HCT116 (cell line): ENCODE measurements around the gene ASIC1. TPM values are rescaled to one million over a fixed set of nuclear protein-coding genes. Genes with fewer than 3 reads are reported as not detected.

Source experiments
- ATAC-seq: fragments of 200-7000 bp; cut with Tn5 transposase; 2 replicates; pipeline ENCODE4 v1.9.1; 2020; ENCODE audit warnings: mild to moderate bottlenecking, moderate library complexity
- BruUV-seq: library from RNA; stranded (reverse); fragments of 400-500 nt; replicated peaks from 2 replicates; lab custom pipeline; 2021; lab: Mats Ljungman, UMichigan
- CTCF ChIA-PET: fragments of 300-600 bp; sonication (Branson Sonifier 250); formaldehyde crosslinking; loops from one replicate; lab custom pipeline; 2021; ENCODE audit warnings: antibody characterized with exemption; lab: Charles Lee
- POLR2A ChIA-PET: fragments of 300-600, 350-600 bp; sonication (Branson Sonifier 250); formaldehyde crosslinking; loops from one replicate; lab custom pipeline; 2021; ENCODE audit warnings: antibody characterized with exemption; lab: Charles Lee
- RAD21 ChIA-PET, 2 experiments: fragments of 300-600 bp; sonication (Branson Sonifier 250); formaldehyde crosslinking; loops; one replicate each; lab custom pipeline; 2023; ENCODE audit warnings: low total read pairs in 2 of 2; ENCODE audit not compliant: uncharacterized antibody in 2 of 2, unreplicated experiment in 2 of 2, low non-redundant PET in 1 of 2; lab: Charles Lee
- DNase-seq: peaks from one replicate; pipeline ENCODE4 v3.0.0-alpha.2; 2010; ENCODE audit warnings: low read depth, low spot score
- H2AFZ ChIP-seq: fragments of 200-600 bp; shearing (Covaris generic), sonication (generic); 2 replicates; pipeline ENCODE4 v1.6.1; 2017; ENCODE audit warnings: low read depth, mixed run types, mixed read lengths, antibody characterized with exemption, low read length; ENCODE audit not compliant: poor library complexity, severe bottlenecking
- H3K27ac ChIP-seq: 2 replicates; pipeline ENCODE4 v1.5.1; 2012; ENCODE audit warnings: low read depth, low read length
- H3K27me3 ChIP-seq: fragments of 200-600 bp; sonication (generic); 2 replicates; pipeline ENCODE4 v1.6.1; 2016; ENCODE audit warnings: mixed run types, low read length, mixed read lengths; ENCODE audit not compliant: insufficient read depth
- H3K36me3 ChIP-seq, 2 experiments: fragments of 200-500 bp in 1 of 2; fragments of 200-600 bp in 1 of 2; sonication (Bioruptor generic) in 1 of 2; sonication (generic) in 1 of 2; 2 replicates each; pipeline versions ENCODE4 v1.5.1 to v1.6.1; 2014 to 2016; ENCODE audit warnings: low read length in 2 of 2, inconsistent platforms in 1 of 2, mixed read lengths in 1 of 2, mixed run types in 1 of 2; ENCODE audit not compliant: insufficient read depth in 2 of 2, control insufficient read depth in 1 of 2
- H3K4me1 ChIP-seq, 2 experiments: fragments of 200-600 bp in 1 of 2; sonication (generic) in 1 of 2; 2 replicates each; pipeline versions ENCODE4 v1.5.1 to v1.6.1; 2012 to 2017; ENCODE audit warnings: low read length in 2 of 2, inconsistent platforms in 1 of 2, mild to moderate bottlenecking in 1 of 2, mixed read lengths in 1 of 2, mixed run types in 1 of 2, moderate library complexity in 1 of 2; ENCODE audit not compliant: insufficient read depth in 2 of 2, control insufficient read depth in 1 of 2
- H3K4me2 ChIP-seq: fragments of 200-600 bp; sonication (generic); 2 replicates; pipeline ENCODE4 v1.6.1; 2017; ENCODE audit warnings: mixed run types, low read length, mixed read lengths
- H3K4me3 ChIP-seq, 2 experiments: fragments of 200-600 bp in 1 of 2; sonication (generic) in 1 of 2; replicated peaks in 1 of 2; 2 replicates each; pipeline ENCODE4 v1.5.1; 2011 to 2016; ENCODE audit warnings: low read length in 2 of 2, control low read depth in 1 of 2, low read depth in 1 of 2, mild to moderate bottlenecking in 1 of 2, mixed read lengths in 1 of 2, mixed run types in 1 of 2
- H3K79me2 ChIP-seq: fragments of 200-600 bp; sonication (generic); 2 replicates; pipeline ENCODE4 v1.6.1; 2017; ENCODE audit warnings: mild to moderate bottlenecking, mixed run types, low read length, moderate library complexity, mixed read lengths; ENCODE audit not compliant: insufficient read depth
- H3K9ac ChIP-seq: fragments of 200-600 bp; sonication (generic); 2 replicates; pipeline ENCODE4 v1.6.1; 2016; ENCODE audit warnings: low read length, mixed read lengths
- H3K9me2 ChIP-seq: fragments of 200-600 bp; sonication (generic), shearing (Covaris generic); 2 replicates; pipeline ENCODE4 v1.6.1; 2017; ENCODE audit warnings: mixed run types, mild to moderate bottlenecking, moderate library complexity; ENCODE audit not compliant: insufficient read depth
- H3K9me3 ChIP-seq, 2 experiments: fragments of 200-500 bp in 1 of 2; fragments of 200-600 bp in 1 of 2; sonication (Bioruptor generic) in 1 of 2; sonication (generic) in 1 of 2; 2 replicates each; pipeline ENCODE4 v1.6.1; 2014 to 2017; ENCODE audit warnings: low read length in 2 of 2, mixed read lengths in 2 of 2, inconsistent platforms in 1 of 2, low read depth in 1 of 2, mild to moderate bottlenecking in 1 of 2, mixed run types in 1 of 2, moderate library complexity in 1 of 2; ENCODE audit not compliant: control insufficient read depth in 1 of 2, insufficient read depth in 1 of 2
- H4K20me1 ChIP-seq: fragments of 200-600 bp; sonication (generic), shearing (Covaris generic); 2 replicates; pipeline ENCODE4 v1.6.1; 2017; ENCODE audit warnings: mixed run types, mild to moderate bottlenecking, moderate library complexity; ENCODE audit not compliant: insufficient read depth
- ATF3 ChIP-seq: IDR thresholded peaks from 2 replicates; pipeline ENCODE4 v1.6.1; 2012
- CTCF ChIP-seq, 3 experiments: fragments of 200-600 bp in 1 of 3; sonication (generic) in 1 of 3; IDR thresholded peaks in 2 of 3; conservative IDR thresholded peaks in 1 of 3; 2 replicates each; pipeline ENCODE4 v1.5.1; 2012 to 2017; ENCODE audit warnings: low read depth in 2 of 3, low read length in 2 of 3, antibody characterized with exemption in 1 of 3, borderline replicate concordance in 1 of 3, control low read depth in 1 of 3, mild to moderate bottlenecking in 1 of 3, mixed read lengths in 1 of 3, mixed run types in 1 of 3, moderate library complexity in 1 of 3; ENCODE audit not compliant: insufficient read depth in 1 of 3
- EGR1 ChIP-seq: IDR thresholded peaks from 2 replicates; pipeline ENCODE4 v1.6.1; 2012; ENCODE audit warnings: low read depth
- ELF1 ChIP-seq: IDR thresholded peaks from 2 replicates; pipeline ENCODE4 v1.6.1; 2012; ENCODE audit warnings: low read depth, borderline replicate concordance
- EZH2phosphoT487 ChIP-seq: fragments of 200-600 bp; IDR thresholded peaks from 2 replicates; pipeline ENCODE4 v1.6.1; 2018; ENCODE audit warnings: antibody characterized with exemption, borderline replicate concordance
- JUND ChIP-seq: IDR thresholded peaks from 2 replicates; pipeline ENCODE4 v1.6.1; 2012
- RAD21 ChIP-seq: IDR thresholded peaks from 2 replicates; pipeline ENCODE4 v1.6.1; 2012; ENCODE audit warnings: low read depth, mild to moderate bottlenecking
- SRF ChIP-seq: IDR thresholded peaks from 2 replicates; pipeline ENCODE4 v1.6.1; 2012; ENCODE audit warnings: low read depth
- intact Hi-C: fragments of 100-400 bp; cut with micrococcal nuclease; formaldehyde crosslinking; loops from 2 replicates; pipeline ENCODE4 v1.10.0; 2022
- total RNA-seq: library from RNA; stranded (reverse); gene quantifications from one replicate; pipeline ENCODE4 v1.2.1, GENCODE V29; 2021; ENCODE audit not compliant: unreplicated experiment

The ASIC1 gene
- total RNA-seq, 1 experiment from 2014 or later: 28.9 TPM

- Histone ChIP-seq H3K4me3 (no peak overlapping the region), H3K79me2 (no peaks in the 10 kb centered on the region; the same call in 1 of the 2 replicates), H3K9me3 (no peaks in the 10 kb centered on the region), H3K9me2 (no peaks in the 10 kb centered on the region), H3K9ac (no peak overlapping the region), H2AFZ (no peak overlapping the region), H3K27ac (no peak overlapping the region), H3K36me3 (peaks cover 36 to 37% of the 10 kb centered on the region in 2 experiments), H3K4me1 (peaks cover 10 to 13% of the 10 kb centered on the region in 2 experiments), H3K27me3 (no peaks in the 10 kb centered on the region), H3K4me2 (no peak overlapping the region), H4K20me1 (no peaks in the 10 kb centered on the region)
- no TSS peak for BruUV-seq
- DNase-seq (no peak), ATAC-seq (no peak)
- RAD21 ChIA-PET: no interaction called here
- TF ChIP-seq ATF3: no peak
- TF ChIP-seq SRF: no peak
- intact Hi-C loops: no loop called here
- POLR2A ChIA-PET: interaction anchor here (2.2 kb wide), 1 partner anchor 11 kb away, joined by 7 read pairs; the partner anchor contains the start of gene COX14
- CTCF ChIA-PET: interaction anchor here (0.5 to 2.7 kb wide), 5 partner anchors 11 to 1117 kb away, joined by 3 to 24 read pairs (median 5); partner anchors contain the start of genes COX14, POU6F1 and SMARCD1
These were observed 43.2 kb downstream of the ASIC1 start for GRCh38 chr12:50100561-50100960.

- no TSS peak for BruUV-seq
- H3K79me2 ChIP-seq: no peaks in the 10 kb centered on the region
- H3K4me2 ChIP-seq: no peak overlapping the region
- no peaks in the 10 kb centered on the region for H3K9me2 ChIP-seq
- H3K27ac ChIP-seq: no peak overlapping the region
- ATAC-seq (peak; percentile 48), DNase-seq (peak; percentile 27)
- H3K9ac ChIP-seq: no peak overlapping the region
- intact Hi-C loops: no loop called here
- no peak overlapping the region for H2AFZ ChIP-seq
- no peaks in the 10 kb centered on the region for H3K27me3 ChIP-seq
- peaks cover 25 to 26% of the 10 kb centered on the region in 2 experiments; a peak in 3 of 4 replicates for H3K36me3 ChIP-seq
- H3K4me3 ChIP-seq: no peak overlapping the region
- no peaks in the 10 kb centered on the region for H3K9me3 ChIP-seq
- no peaks in the 10 kb centered on the region for H4K20me1 ChIP-seq
- peaks cover 10 to 13% of the 10 kb centered on the region in 2 experiments for H3K4me1 ChIP-seq
- ChIA-PET POLR2A (interaction anchor here (2.2 kb wide), 1 partner anchor 10 kb away, joined by 7 read pairs; the partner anchor contains the start of gene COX14), RAD21 (interaction anchor here in 1 of 2 experiments (0.8 kb wide), 1 partner anchor 74 kb away, joined by 3 read pairs; no protein-coding TSS in a partner anchor)
- TF ChIP-seq EZH2phosphoT487: no peak
- TF ChIP-seq JUND: no peak
- TF ChIP-seq EGR1: no peak
- TF ChIP-seq CTCF (IDR thresholded peaks at IDR 0.05 in 2 of 3, conservative IDR thresholded peaks at IDR 0.05 in 1 of 3; ENCODE audit: borderline replicate concordance in 1 of 3, insufficient read depth in 1 of 3, low read depth in 2 of 3, low read length in 2 of 3): peak; percentile 46 to 60 (median 53); a peak in 5 of 6 replicates
- peak; percentile 48 for TF ChIP-seq RAD21
- TF ChIP-seq ELF1: no peak
- TF ChIP-seq, all 23 proteins: peak for 2
- CTCF ChIA-PET: interaction anchor here (1.8 to 2.7 kb wide), 3 partner anchors 10 to 74 kb away, joined by 4 to 24 read pairs (median 11); partner anchors contain the start of gene COX14
These were observed 44.3 kb downstream of the ASIC1 start for GRCh38 chr12:50101663-50102062.
